A673 (cell line): Measurements from ENCODE around the gene DCAF17. TPM values are rescaled to one million over a fixed set of nuclear protein-coding genes. Genes with fewer than 3 reads are reported as not detected.

Experiments used
- BruUV-seq: library from RNA; stranded (reverse); fragments of 400-500 nt; replicated peaks from 2 replicates; lab custom pipeline; 2021; lab: Mats Ljungman, UMichigan
- CTCF ChIA-PET: fragments of 300-600 bp; sonication (Branson Sonifier 250); formaldehyde crosslinking; loops from one replicate; lab custom pipeline; 2022; ENCODE audit warnings: antibody characterized with exemption; lab: Charles Lee
- POLR2A ChIA-PET: fragments of 300-600 bp; sonication (Branson Sonifier 250); formaldehyde crosslinking; loops from one replicate; lab custom pipeline; 2022; ENCODE audit warnings: antibody characterized with exemption; ENCODE audit not compliant: low non-redundant PET; lab: Charles Lee
- DNase-seq: peaks from one replicate; pipeline ENCODE4 v3.0.0-alpha.2; 2015; ENCODE audit warnings: low spot score
- H3K27ac ChIP-seq: fragments of 200-600 bp; sonication (generic); 2 replicates; pipeline ENCODE4 v1.5.1; 2016; ENCODE audit warnings: mixed run types, low read depth, mild to moderate bottlenecking, mixed read lengths, antibody characterized with exemption, low read length; ENCODE audit not compliant: poor library complexity, severe bottlenecking
- H3K27me3 ChIP-seq: fragments of 200-600 bp; sonication (generic); replicated peaks from 2 replicates; pipeline ENCODE4 v1.6.1; 2017; ENCODE audit warnings: mixed run types, low read depth, mild to moderate bottlenecking, mixed read lengths, antibody characterized with exemption, low read length; ENCODE audit not compliant: insufficient read depth, poor library complexity
- H3K36me3 ChIP-seq: fragments of 200-600 bp; sonication (generic); 2 replicates; pipeline ENCODE4 v1.6.1; 2016; ENCODE audit warnings: mixed run types, mild to moderate bottlenecking, mixed read lengths, antibody characterized with exemption, low read length; ENCODE audit not compliant: insufficient read depth, poor library complexity, severe bottlenecking
- H3K4me1 ChIP-seq: fragments of 200-600 bp; sonication (generic); 2 replicates; pipeline ENCODE4 v1.6.1; 2017; ENCODE audit warnings: mixed run types, mild to moderate bottlenecking, mixed read lengths, antibody characterized with exemption, low read length; ENCODE audit not compliant: insufficient read depth, poor library complexity, severe bottlenecking
- H3K4me3 ChIP-seq: fragments of 200-600 bp; sonication (generic); 2 replicates; pipeline ENCODE4 v1.5.1; 2016; ENCODE audit warnings: low read depth, mixed run types, mild to moderate bottlenecking, mixed read lengths, low read length; ENCODE audit not compliant: poor library complexity, severe bottlenecking
- H3K9me3 ChIP-seq: fragments of 200-600 bp; sonication (generic); 2 replicates; pipeline ENCODE4 v1.6.1; 2016; ENCODE audit warnings: mixed run types, low read depth, mild to moderate bottlenecking, mixed read lengths, antibody characterized with exemption, low read length; ENCODE audit not compliant: poor library complexity, severe bottlenecking
- EZH2 ChIP-seq: fragments of 200-600 bp; sonication (generic); IDR thresholded peaks from 2 replicates; pipeline ENCODE4 v1.6.1; 2017; ENCODE audit warnings: borderline replicate concordance, low read depth, mild to moderate bottlenecking, mixed read lengths, antibody characterized with exemption, low read length; ENCODE audit not compliant: poor library complexity, severe bottlenecking
- intact Hi-C: fragments of 100-400 bp; cut with micrococcal nuclease; formaldehyde crosslinking; loops from one replicate; pipeline ENCODE4 v1.10.0; 2022; ENCODE audit not compliant: unreplicated experiment
- total RNA-seq: library from RNA; stranded (reverse); gene quantifications from 2 replicates; pipeline ENCODE4 v1.2.3, GENCODE V29; 2021
- TF ChIP-seq, protein P1 (sequence below): fragments of 300-800, 200-600 bp; sonication (generic); conservative IDR thresholded peaks from 2 replicates; pipeline ENCODE4 v1.5.1; 2017; ENCODE audit warnings: low read depth, mild to moderate bottlenecking, antibody characterized with exemption, low read length, moderate library complexity, mixed read lengths

The DCAF17 gene
- total RNA-seq, 1 experiment from 2014 or later = 25.0 TPM

DNA sequence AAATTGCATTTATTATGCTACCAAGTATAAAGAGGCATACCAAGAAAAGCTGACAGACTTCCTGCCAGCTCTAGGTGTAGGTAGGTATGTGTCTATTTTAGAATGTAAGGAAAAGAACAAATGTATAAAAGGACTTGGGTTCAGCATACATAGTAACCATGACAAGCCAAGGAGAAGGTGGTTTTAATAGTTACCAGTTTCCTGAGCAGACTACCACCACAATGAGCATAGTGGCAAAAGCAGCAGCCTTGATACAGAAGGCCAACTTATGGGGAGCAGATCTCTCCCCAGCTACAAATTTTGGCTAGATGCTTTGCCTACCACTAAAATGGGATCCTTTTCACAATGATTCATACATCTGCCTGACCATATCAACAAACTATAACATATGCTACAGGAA lies 34.7 kb upstream of the DCAF17 start:
- no peak for DNase-seq
- Histone ChIP-seq H3K27ac (no peak overlapping the region), H3K4me3 (no peak overlapping the region), H3K36me3 (no peaks in the 10 kb centered on the region), H3K4me1 (no peaks in the 10 kb centered on the region), H3K27me3 (no peaks in the 10 kb centered on the region), H3K9me3 (peaks cover 22% of the 10 kb centered on the region)
- ChIA-PET POLR2A (no interaction called here), CTCF (no interaction called here)
- BruUV-seq = no TSS peak
- TF ChIP-seq EZH2 = no peak
- TF ChIP-seq, protein P1, sequence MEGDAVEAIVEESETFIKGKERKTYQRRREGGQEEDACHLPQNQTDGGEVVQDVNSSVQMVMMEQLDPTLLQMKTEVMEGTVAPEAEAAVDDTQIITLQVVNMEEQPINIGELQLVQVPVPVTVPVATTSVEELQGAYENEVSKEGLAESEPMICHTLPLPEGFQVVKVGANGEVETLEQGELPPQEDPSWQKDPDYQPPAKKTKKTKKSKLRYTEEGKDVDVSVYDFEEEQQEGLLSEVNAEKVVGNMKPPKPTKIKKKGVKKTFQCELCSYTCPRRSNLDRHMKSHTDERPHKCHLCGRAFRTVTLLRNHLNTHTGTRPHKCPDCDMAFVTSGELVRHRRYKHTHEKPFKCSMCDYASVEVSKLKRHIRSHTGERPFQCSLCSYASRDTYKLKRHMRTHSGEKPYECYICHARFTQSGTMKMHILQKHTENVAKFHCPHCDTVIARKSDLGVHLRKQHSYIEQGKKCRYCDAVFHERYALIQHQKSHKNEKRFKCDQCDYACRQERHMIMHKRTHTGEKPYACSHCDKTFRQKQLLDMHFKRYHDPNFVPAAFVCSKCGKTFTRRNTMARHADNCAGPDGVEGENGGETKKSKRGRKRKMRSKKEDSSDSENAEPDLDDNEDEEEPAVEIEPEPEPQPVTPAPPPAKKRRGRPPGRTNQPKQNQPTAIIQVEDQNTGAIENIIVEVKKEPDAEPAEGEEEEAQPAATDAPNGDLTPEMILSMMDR = no peak
- intact Hi-C loops = no loop called here

GRCh38 chr2:171400395-171400794 lies 33.6 kb upstream of the DCAF17 start:
- no peaks in the 10 kb centered on the region for H3K4me1 ChIP-seq
- ChIA-PET CTCF (no interaction called here), POLR2A (no interaction called here)
- H3K27me3 ChIP-seq = no peaks in the 10 kb centered on the region
- TF ChIP-seq, protein P1 = no peak
- TF ChIP-seq EZH2 = no peak
- BruUV-seq = no TSS peak
- H3K4me3 ChIP-seq = no peak overlapping the region
- H3K36me3 ChIP-seq = no peaks in the 10 kb centered on the region
- H3K27ac ChIP-seq = no peak overlapping the region
- H3K9me3 ChIP-seq = peaks cover 22% of the 10 kb centered on the region
- no peak for DNase-seq
- intact Hi-C loops = no loop called here

GRCh38 chr2:171401947-171402346 lies 32.1 kb upstream of the DCAF17 start:
- no peak for TF ChIP-seq EZH2
- TF ChIP-seq, protein P1 = no peak
- ChIA-PET CTCF (no interaction called here), POLR2A (no interaction called here)
- Histone ChIP-seq H3K36me3 (no peaks in the 10 kb centered on the region), H3K4me1 (no peaks in the 10 kb centered on the region), H3K4me3 (no peak overlapping the region), H3K27ac (no peak overlapping the region), H3K9me3 (peaks cover 22% of the 10 kb centered on the region), H3K27me3 (no peaks in the 10 kb centered on the region)
- intact Hi-C loops = no loop called here
- no TSS peak for BruUV-seq
- DNase-seq = no peak
